Measurements from ENCODE around the gene GID4. TPM values are rescaled to one million over a fixed set of nuclear protein-coding genes. Genes with fewer than 3 reads are reported as not detected.

Gene GID4
- total and polyA plus RNA-seq, 4 donors = 1.7 to 4.9 (median 3.7) TPM

DNA sequence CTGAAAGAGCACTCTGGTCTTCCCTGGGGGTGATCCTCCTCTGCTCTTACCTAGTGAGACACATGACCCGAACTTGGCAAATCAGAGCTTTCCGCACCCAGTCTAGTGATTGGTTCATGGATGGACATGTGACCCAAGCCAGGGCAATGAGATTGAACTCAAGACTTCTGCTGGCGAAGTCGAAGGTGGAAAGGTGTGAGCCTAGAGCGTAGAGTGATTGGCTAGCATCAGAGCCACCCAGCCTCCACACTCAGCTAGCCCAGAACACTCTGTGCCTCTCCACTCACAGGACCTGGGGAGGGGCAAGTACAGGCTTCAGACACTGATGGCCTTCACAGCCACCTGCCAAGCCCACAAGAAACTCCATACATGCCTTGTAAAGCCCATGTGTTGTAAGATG lies 17.8 kb upstream of the GID4 start:
- Histone ChIP-seq H3K9me3 (ENCODE audit: control insufficient read depth in 4 of 4, low read length in 3 of 4) (no peaks in the 10 kb centered on the region), H3K27me3 (ENCODE audit: control insufficient read depth in 4 of 4, insufficient read depth in 4 of 4, low read length in 3 of 4) (no peaks in the 10 kb centered on the region), H3K27ac (ENCODE audit: low read depth in 1 of 2, low read length in 2 of 2) (no peak overlapping the region), H3K4me1 (ENCODE audit: control insufficient read depth in 4 of 4, insufficient read depth in 4 of 4, low read length in 3 of 4) (peaks cover 15 to 22% (median 19%) of the 10 kb centered on the region in 4 donors), H3K4me3 (ENCODE audit: low read depth in 1 of 3, low read length in 3 of 3) (no peak overlapping the region), H3K36me3 (ENCODE audit: control insufficient read depth in 4 of 4, insufficient read depth in 3 of 4, low read depth in 1 of 4, low read length in 3 of 4) (peaks cover 0 to 18% (median 7%) of the 10 kb centered on the region in 4 donors), H3K9ac (ENCODE audit: low read depth in 1 of 2, low read length in 2 of 2) (no peak overlapping the region)
- 97% methylated on average over 5 of the region's 5 CpGs for WGBS
- no peak for DNase-seq (ENCODE audit: low spot score)
- TF ChIP-seq, protein P1, sequence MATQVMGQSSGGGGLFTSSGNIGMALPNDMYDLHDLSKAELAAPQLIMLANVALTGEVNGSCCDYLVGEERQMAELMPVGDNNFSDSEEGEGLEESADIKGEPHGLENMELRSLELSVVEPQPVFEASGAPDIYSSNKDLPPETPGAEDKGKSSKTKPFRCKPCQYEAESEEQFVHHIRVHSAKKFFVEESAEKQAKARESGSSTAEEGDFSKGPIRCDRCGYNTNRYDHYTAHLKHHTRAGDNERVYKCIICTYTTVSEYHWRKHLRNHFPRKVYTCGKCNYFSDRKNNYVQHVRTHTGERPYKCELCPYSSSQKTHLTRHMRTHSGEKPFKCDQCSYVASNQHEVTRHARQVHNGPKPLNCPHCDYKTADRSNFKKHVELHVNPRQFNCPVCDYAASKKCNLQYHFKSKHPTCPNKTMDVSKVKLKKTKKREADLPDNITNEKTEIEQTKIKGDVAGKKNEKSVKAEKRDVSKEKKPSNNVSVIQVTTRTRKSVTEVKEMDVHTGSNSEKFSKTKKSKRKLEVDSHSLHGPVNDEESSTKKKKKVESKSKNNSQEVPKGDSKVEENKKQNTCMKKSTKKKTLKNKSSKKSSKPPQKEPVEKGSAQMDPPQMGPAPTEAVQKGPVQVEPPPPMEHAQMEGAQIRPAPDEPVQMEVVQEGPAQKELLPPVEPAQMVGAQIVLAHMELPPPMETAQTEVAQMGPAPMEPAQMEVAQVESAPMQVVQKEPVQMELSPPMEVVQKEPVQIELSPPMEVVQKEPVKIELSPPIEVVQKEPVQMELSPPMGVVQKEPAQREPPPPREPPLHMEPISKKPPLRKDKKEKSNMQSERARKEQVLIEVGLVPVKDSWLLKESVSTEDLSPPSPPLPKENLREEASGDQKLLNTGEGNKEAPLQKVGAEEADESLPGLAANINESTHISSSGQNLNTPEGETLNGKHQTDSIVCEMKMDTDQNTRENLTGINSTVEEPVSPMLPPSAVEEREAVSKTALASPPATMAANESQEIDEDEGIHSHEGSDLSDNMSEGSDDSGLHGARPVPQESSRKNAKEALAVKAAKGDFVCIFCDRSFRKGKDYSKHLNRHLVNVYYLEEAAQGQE (IDR thresholded peaks at IDR 0.05) = no peak
- TF ChIP-seq, protein P2, sequence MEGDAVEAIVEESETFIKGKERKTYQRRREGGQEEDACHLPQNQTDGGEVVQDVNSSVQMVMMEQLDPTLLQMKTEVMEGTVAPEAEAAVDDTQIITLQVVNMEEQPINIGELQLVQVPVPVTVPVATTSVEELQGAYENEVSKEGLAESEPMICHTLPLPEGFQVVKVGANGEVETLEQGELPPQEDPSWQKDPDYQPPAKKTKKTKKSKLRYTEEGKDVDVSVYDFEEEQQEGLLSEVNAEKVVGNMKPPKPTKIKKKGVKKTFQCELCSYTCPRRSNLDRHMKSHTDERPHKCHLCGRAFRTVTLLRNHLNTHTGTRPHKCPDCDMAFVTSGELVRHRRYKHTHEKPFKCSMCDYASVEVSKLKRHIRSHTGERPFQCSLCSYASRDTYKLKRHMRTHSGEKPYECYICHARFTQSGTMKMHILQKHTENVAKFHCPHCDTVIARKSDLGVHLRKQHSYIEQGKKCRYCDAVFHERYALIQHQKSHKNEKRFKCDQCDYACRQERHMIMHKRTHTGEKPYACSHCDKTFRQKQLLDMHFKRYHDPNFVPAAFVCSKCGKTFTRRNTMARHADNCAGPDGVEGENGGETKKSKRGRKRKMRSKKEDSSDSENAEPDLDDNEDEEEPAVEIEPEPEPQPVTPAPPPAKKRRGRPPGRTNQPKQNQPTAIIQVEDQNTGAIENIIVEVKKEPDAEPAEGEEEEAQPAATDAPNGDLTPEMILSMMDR (IDR thresholded peaks at IDR 0.05; ENCODE audit: low read depth, low read length, missing input control) = no peak
- no peak for TF ChIP-seq GABPA (IDR thresholded peaks at IDR 0.05 in 1 of 2, conservative IDR thresholded peaks at IDR 0.05 in 1 of 2)
- no peak for TF ChIP-seq YY1 (IDR thresholded peaks at IDR 0.05)
- TF ChIP-seq, protein P3, sequence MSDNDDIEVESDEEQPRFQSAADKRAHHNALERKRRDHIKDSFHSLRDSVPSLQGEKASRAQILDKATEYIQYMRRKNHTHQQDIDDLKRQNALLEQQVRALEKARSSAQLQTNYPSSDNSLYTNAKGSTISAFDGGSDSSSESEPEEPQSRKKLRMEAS (IDR thresholded peaks at IDR 0.05) = no peak
- TF ChIP-seq FOXA1 (IDR thresholded peaks at IDR 0.05) = no peak
- TF ChIP-seq SP1 (IDR thresholded peaks at IDR 0.05) = no peak
- TF ChIP-seq, protein P4, sequence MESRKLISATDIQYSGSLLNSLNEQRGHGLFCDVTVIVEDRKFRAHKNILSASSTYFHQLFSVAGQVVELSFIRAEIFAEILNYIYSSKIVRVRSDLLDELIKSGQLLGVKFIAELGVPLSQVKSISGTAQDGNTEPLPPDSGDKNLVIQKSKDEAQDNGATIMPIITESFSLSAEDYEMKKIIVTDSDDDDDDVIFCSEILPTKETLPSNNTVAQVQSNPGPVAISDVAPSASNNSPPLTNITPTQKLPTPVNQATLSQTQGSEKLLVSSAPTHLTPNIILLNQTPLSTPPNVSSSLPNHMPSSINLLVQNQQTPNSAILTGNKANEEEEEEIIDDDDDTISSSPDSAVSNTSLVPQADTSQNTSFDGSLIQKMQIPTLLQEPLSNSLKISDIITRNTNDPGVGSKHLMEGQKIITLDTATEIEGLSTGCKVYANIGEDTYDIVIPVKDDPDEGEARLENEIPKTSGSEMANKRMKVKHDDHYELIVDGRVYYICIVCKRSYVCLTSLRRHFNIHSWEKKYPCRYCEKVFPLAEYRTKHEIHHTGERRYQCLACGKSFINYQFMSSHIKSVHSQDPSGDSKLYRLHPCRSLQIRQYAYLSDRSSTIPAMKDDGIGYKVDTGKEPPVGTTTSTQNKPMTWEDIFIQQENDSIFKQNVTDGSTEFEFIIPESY (IDR thresholded peaks at IDR 0.05) = no peak
- no peak for TF ChIP-seq FOXA2 (IDR thresholded peaks at IDR 0.05)
- no peak for TF ChIP-seq RXRA (IDR thresholded peaks at IDR 0.05)

DNA sequence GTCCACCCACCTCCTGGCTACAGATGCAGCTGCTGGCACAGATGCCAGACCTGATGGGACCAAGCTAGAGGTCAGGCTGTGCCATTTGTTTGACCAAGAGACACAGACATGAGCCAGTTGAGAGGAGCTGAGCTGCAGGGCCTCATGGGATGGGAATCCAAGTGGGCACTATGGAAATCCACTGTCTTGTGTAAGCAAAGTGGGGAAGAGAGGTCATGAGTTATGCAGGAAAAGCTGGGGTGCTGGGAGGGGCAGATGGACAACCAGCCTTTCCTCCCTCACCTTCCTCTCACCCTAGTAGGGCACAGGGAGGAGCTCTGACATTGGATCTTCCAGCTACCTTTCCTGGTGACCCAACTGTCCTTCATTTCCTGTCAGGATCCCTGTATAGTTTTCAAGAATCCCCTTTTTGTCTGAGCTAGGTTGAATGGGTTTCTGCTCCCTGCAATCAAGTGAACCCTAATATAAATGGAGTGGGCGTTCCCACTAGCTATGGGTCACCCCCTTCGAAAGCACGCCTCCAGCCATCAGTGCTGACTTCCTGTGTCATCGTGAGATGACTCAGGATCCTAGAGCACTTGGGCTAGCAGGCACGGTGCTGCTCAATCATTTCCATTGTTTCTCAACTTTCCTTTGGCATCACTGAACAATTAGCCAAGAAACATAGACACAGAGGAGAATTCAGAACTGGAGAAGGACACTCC lies 13.8 kb upstream of the GID4 start:
- H3K27ac ChIP-seq (ENCODE audit: low read depth in 1 of 2, low read length in 2 of 2) = no peak overlapping the region
- no peak overlapping the region for H3K9ac ChIP-seq (ENCODE audit: low read depth in 1 of 2, low read length in 2 of 2)
- DNase-seq (ENCODE audit: low spot score) = no peak
- H3K9me3 ChIP-seq (ENCODE audit: control insufficient read depth in 4 of 4, low read length in 3 of 4) = no peaks in the 10 kb centered on the region
- H3K36me3 ChIP-seq (ENCODE audit: control insufficient read depth in 4 of 4, insufficient read depth in 3 of 4, low read depth in 1 of 4, low read length in 3 of 4) = peaks cover 0 to 19% (median 6%) of the 10 kb centered on the region in 4 donors
- no peaks in the 10 kb centered on the region for H3K27me3 ChIP-seq (ENCODE audit: control insufficient read depth in 4 of 4, insufficient read depth in 4 of 4, low read length in 3 of 4)
- peaks cover 0 to 8% (median 4%) of the 10 kb centered on the region in 4 donors for H3K4me1 ChIP-seq (ENCODE audit: control insufficient read depth in 4 of 4, insufficient read depth in 4 of 4, low read length in 3 of 4)
- no peak overlapping the region for H3K4me3 ChIP-seq (ENCODE audit: low read depth in 1 of 3, low read length in 3 of 3)
- WGBS = 77% methylated on average over 5 of the region's 5 CpGs
- TF ChIP-seq TAF1 (conservative IDR thresholded peaks at IDR 0.05) (no peak), SP1 (IDR thresholded peaks at IDR 0.05) (no peak), EGR1 (IDR thresholded peaks at IDR 0.05; ENCODE audit: low read depth in 2 of 2) (no peak), YY1 (IDR thresholded peaks at IDR 0.05) (no peak), RXRA (IDR thresholded peaks at IDR 0.05) (no peak), GABPA (IDR thresholded peaks at IDR 0.05 in 1 of 2, conservative IDR thresholded peaks at IDR 0.05 in 1 of 2) (no peak), HNF4A (conservative IDR thresholded peaks at IDR 0.05) (no peak), NR2F2 (IDR thresholded peaks at IDR 0.05) (no peak), FOXA2 (IDR thresholded peaks at IDR 0.05) (no peak), RAD21 (IDR thresholded peaks at IDR 0.05) (no peak), JUND (IDR thresholded peaks at IDR 0.05) (no peak)
- TF ChIP-seq, protein P2 (IDR thresholded peaks at IDR 0.05; ENCODE audit: low read depth, low read length, missing input control) = no peak
- TF ChIP-seq, protein P1 (IDR thresholded peaks at IDR 0.05) = no peak
- TF ChIP-seq, protein P5, sequence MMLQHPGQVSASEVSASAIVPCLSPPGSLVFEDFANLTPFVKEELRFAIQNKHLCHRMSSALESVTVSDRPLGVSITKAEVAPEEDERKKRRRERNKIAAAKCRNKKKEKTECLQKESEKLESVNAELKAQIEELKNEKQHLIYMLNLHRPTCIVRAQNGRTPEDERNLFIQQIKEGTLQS (IDR thresholded peaks at IDR 0.05) = no peak
